Stimulated activated CD8-positive, alpha-beta memory T cell treated with anti-CD3 and anti-CD28 coated beads, Interleukin-7, amount 100 ng/mL, for 1 hour (primary cell): ENCODE data around the gene S1PR2.
"Not testable (repeated sequence)": the region's sequence is repeated elsewhere in the genome, so short reads cannot be mapped to it uniquely, and the experiment has no call there.

Experiments
- DNase-seq, 2 donors: peaks; one replicate each; pipeline ENCODE4 v3.0.0-alpha.2; 2020; ENCODE audit warnings: low read depth in 2 of 2

S1PR2 gene

DNA sequence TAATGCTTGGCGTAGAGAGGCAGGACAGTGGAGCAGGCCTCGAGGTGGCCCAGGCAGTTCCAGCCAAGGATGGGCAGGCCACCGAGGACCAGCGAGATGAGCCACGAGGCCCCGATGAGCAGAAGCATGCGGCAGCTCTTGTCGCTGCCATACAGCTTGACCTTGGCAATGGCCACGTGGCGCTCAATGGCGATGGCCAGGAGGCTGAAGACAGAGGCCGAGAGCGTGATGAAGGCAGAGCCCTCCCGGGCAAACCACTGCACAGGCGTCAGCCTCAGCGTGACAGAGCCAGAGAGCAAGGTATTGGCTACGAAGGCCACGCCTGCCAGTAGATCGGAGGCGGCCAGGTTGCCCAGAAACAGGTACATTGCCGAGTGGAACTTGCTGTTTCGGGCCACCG, 6.8 kb downstream of the S1PR2 start:
- DNase-seq, result no peak

DNA sequence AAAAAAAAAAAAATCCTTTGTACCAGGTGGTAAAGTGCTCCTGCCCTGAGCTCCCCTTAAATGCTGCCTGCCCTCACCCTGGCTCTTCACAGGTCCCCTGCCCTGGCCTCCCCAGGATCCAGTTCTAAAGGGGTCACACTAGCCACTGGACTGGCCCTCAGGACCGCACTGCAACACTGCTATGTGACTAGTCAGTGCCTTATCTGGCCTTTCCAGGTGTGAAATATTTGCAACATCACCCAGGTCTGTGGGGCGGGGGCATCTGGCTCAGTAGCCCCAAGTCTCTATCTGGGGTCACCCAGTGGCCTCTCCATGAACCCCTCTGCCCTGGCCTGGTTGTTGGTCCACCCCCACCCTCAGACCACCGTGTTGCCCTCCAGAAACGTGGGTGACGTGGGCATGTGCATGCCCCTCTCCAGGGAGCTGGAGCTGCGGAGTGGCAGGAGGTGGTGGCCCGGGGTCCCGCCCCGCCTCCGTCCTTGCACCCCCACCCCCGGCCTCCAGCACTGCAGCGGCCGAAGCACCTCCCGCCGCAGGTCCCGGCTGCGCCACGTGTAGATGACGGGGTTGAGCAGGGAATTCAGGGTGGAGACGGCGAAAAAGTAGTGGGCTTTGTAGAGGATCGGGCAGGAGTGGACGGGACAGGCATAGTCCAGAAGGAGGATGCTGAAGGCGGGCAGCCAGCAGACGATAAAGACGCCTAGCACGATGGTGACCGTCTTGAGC, 7.5 kb downstream of the S1PR2 start:
- DNase-seq, result no peak

DNA sequence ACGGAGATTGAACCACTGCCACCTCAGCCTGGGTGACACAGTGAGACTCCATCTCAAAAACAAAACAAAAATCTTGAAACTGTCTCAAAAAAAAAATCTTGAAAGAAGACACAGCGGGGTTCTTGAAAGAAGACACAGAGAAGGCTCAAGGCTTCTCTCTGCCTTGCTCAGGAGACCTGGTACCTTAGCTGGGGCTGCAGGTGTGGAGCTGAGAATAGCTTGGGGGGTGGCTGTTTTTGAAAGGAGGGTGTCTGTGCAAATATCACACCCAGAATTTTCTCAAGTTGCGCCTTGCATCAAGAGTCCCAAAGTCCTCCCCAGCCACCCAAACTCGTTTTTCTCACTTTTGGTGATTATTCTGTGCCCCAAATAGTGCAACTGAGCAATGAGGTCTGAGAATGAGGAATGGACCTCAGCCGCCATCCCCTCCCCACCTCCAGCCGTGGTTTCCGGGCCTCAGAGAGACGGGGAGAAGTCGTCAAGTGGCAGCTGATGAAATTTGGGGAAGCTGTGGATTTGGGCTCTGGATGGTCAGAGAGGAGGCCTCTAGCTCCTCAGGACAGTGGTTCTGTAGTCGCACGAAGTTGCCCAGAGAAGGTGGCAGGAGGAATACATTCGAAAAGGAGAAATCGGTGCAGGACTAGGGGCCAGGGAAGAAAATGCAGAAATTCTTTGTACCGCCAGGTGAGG, 8.8 kb downstream of the S1PR2 start:
- DNase-seq, result no peak

DNA sequence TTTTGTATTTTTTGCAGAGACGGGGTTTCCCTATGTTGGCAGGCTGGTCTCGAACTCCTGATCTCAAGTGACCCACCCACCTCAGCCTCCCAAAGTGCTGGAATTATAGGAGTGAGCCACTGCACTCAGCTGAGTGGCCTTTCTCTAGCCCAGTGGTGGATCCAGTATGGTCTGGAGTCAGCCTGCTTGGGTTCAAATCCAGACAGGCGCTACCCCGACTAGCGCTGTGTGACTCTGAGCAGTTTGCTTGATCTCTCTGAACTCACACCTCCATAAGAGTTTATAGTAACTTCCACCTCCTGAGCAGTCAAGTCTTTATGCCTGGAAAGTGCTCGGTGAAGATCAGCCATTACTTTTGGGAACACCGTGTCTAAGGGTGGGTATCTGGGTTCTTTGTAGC, 10.4 kb downstream of the S1PR2 start:
- DNase-seq, result no peak

DNA sequence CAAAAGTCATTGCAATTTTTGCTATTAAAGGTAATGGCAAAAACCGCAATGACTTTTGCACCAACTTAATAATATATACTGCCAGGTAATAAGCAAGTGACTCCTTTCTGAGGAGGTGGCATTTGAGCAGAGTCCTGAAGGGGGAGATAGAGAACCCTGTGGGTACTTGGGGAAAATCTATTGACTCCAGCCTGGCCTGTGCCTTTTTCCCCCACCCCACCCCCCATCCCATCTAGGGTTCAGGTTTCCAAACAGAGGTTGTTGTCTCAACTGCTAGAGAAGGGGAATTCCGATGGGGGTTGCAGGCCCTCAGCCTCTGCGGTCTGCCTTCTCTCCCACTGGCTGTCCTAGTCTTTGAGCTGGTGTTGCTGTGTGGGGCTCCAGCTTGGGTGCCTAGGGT, 11.5 kb downstream of the S1PR2 start:
- no peak for DNase-seq

DNA sequence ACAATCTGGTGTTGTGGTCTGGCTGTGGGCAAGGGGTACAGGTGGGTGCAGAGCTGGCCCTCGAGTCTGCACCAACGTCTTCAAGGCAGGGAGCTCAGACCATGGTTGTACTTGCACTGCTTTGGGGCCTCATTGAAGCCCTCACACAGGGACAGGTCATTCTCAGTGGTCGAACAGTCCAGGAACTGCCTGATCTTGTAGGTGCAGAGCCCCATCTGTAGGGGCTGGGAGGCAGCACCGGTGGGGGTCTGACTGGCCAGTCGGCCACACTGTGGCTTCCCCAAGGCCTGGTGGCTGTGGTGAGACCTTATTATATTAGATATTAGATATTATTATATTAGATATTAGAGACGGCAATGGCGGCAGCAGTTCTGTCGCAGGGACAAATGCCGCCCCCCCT, 14.0 kb downstream of the S1PR2 start:
- DNase-seq, result no peak

DNA sequence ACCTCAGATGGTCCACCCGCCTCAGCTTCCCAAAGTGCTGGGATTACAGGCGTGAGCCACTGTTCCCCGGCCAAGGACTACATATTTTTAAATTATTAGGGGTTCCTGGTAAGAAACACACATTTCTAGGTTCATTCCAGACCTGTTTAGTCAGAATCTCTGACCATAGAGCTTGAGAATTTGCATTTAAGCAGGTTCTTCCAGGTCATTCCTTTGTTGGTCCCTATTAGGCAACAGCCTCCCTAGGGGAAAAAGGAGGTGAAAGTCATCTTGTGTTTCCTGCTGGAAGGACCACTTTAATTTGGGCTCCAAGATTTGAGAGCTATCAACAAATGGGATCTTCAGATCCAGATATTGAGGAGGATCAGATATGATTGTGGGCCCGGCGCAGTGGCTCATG, 16.3 kb downstream of the S1PR2 start:
- no peak for DNase-seq

DNA sequence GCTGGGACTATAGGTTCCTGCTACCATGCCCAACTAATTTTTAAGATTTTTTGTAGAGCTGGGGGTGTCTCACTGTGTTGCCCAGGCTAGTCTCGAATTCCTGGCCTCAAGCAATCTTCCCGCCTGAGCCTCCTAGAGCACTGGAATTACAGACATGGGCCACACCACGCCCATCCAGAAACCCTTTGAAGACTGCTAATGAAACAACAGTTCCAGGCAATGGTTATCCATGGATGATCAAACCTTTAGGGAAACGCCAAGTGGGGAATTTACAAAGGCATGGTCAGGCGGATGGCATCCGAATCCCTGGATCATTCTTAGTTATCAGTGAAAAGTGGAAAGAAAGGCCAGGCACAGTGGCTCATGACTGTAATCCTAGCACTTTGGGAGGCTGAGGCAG, 19.4 kb downstream of the S1PR2 start:
- no peak for DNase-seq

DNA sequence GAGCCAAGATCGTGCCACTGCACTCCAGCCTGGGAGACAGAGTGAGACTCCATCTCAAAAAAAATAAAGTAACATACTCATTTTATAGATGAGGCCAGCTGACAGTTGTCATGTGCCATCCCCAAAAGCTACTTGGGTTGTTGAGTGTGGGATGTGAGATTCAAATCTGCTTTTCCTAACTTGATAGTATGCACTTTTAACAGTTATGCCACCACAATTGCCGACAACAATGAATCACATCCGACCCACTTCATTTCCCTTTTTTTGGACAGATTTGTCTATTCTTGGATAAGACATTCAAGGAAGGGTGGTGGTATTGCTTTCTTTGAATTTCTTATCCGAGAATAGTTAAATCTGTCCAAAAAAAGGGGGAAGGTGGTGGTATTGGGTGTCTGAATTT, 20.1 kb downstream of the S1PR2 start:
- no peak for DNase-seq

DNA sequence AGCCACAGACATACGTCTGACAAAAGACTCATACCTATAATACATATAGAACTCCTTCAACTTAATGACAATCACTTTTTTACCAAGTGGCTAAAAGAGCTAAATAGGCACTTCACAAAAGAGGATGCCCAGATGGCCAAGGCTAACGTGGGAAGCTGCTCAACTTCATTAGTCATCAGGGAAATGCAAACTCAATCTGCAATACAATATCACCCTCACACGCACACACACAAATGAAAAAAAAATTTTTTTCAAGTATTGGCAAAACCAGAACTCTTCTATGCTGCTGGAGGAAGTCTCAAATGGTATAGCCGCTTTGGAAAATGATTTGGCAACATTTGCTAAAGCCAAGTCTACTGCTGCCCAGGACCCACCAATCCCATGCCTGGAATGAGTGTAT, 21.8 kb downstream of the S1PR2 start:
- no peak for DNase-seq

DNA sequence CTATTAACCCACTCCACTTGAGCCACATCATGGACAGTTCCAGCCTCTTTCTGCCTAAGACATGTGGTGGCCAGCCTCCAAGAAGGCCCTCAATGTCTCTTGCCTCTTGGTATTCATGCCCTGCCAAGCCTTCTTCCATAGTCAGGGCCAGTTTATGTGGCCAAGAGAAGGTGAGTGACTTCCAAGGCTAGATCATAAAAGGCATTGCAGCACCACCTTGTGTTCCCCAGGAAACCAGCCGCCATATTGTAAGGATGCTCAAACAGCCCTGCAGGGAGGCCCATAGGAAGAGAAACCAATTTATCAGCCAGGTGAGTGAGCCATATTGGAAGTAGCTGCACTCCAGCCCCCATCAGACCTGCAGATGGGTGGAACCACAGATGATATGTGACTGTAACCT, 24.1 kb downstream of the S1PR2 start:
- no peak for DNase-seq

DNA sequence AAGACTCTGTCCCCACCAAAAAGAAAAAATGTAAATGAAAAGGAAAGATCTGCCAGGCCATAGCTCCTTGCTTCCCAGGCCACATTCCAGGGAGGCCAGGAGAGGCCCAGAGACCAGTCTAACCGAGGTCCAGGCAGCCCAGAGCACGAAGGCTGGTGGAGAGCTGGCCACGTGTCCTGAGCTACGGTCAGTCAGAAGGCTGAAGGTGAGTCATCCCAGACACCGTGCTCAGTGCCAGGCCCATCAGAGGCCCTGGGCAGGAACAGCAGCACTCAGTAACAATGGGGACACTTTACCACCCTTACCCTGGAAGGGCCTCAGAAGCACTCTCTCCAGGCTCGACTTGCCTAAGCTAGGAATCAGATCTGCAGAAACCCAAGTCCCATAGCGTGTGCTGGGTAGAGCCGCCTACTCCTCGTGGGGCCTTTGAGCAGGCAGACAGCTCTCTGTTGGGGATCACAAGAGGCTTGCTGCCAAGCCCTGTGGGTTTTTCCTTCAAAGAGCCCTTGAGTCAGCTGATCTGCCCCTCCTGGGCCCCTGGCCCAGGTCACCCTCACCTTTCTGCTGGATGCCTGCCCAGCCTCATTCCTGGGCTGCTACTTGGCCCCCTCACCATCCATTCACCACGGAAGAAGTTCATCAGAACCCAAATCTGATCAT, 24.8 kb downstream of the S1PR2 start:
- no peak for DNase-seq

DNA sequence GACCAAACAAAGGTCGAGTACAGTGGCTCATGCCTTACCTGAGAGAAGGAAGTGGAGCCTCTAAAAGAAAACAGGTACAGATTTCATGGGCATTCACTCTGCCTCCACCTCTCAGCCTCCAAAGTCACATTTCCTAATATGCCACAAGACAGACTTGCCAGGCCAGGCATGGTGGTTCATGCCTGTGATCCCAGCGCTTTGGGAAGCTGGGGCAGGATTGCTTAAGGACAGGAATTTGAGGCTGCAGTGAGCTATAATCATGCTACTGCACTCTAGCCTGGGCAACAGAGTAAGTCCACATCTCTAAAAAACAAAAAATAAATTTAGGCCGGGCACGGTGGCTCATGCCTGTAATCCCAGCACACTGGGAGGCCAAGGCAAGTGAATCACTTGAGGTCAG, 25.5 kb downstream of the S1PR2 start:
- no peak for DNase-seq

DNA sequence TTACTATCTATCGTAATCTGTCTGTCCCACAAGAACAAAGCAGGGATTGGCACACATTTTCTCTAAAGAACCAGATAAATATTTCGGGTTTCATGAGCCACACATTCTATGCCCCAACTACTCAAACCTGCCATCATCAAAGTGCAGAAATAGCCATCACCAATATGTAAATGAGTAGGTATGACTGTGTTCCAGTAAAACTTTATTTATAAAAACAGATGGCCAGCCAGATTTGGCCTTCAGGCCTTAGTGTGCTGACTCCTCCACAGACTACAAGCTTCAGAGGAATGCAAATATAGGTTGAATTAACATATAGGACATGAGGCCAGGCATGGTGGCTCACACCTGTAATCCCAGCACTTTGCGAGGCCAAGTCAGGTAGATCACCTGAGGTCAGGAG, 27.4 kb downstream of the S1PR2 start:
- DNase-seq, result no peak

DNA sequence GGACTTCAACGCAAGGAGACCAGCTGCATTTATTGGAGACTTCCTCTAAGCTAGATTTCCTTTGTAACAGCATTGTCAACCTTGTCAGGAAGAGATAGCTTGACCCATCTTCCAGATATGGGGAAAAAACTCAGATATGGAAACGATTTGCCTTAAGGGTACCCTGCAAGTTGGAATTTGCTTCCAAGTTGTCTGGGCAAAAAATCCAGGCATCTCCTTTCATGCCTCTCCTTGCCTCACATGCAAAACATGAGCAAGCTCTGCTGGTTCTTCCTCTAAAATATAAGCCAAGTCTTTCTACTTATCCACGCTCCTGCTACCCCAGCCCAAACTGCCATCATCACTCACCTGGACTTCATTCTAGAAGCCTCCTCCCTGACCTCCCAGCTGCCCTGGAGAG, 30.0 kb downstream of the S1PR2 start:
- no peak for DNase-seq

DNA sequence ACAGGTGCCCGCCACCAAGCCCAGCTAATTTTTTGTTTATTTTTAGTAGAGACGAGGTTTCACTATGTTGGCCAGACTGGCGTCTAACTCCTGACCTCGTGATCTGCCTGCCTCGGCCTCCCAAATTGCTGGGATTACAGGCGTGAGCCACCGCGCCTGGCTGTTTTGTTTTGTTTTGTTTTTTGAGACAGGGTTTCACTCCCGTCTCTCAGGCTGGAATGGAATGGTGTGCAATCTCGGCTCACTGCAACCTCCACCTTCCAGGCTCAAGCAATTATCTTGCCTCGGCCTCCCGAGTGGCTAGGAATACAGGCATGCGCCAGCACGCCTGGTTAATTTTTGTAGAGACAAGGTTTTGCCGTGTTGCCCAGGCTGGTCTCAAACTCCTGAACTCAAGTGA, 31.0 kb downstream of the S1PR2 start:
- not testable (repeated sequence) for DNase-seq

DNA sequence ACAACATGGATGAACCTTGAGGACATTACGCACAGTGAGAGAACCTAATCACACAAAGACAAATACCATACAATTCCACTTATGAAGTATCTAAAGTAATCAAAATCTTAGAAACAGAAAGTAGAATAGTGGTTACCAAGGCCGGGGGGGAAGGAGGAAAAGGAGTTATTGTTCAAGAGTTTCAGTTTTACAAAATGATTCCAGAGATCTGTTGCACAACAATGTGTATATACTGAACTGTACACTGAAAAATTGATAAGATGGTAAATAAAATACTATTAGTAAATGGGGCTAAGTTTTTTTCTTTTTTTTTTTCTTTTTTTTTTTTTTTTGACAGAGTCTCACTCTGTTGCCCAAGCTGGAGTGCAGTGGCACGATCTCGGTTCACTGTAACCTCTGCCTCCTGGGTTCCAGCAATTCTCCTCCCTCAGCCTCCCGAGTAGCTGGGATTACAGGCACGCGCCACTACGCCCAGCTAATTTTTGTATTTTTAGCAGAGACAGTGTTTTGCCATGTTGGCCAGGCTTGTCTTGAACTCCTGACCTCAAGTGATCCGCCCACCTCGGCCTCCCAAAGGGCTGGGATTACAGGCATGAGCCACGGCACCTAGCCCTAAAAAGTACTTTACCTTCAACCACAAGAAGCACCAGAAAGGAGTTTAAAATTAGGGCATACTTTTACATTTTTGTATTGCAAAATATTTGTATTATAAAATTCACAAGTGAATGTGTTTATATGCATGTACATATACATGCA, 32.1 kb downstream of the S1PR2 start:
- DNase-seq, result not testable (repeated sequence)

DNA sequence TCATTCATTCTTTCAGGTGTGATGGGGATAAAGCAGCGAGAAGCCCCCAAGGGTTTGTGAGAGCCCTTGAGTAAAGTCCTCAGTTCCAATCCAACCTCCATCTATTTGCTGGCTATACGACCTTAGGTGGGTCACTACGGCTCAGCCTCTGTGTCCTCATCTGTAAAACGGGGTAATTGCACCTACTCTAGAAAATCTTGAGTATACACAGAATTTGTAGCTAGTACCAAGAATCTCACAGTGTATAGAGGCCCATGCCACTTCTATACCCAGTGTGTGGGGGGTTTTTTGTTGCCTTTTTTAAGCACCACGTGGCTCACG, 36.0 kb downstream of the S1PR2 start:
- DNase-seq, result no peak

DNA sequence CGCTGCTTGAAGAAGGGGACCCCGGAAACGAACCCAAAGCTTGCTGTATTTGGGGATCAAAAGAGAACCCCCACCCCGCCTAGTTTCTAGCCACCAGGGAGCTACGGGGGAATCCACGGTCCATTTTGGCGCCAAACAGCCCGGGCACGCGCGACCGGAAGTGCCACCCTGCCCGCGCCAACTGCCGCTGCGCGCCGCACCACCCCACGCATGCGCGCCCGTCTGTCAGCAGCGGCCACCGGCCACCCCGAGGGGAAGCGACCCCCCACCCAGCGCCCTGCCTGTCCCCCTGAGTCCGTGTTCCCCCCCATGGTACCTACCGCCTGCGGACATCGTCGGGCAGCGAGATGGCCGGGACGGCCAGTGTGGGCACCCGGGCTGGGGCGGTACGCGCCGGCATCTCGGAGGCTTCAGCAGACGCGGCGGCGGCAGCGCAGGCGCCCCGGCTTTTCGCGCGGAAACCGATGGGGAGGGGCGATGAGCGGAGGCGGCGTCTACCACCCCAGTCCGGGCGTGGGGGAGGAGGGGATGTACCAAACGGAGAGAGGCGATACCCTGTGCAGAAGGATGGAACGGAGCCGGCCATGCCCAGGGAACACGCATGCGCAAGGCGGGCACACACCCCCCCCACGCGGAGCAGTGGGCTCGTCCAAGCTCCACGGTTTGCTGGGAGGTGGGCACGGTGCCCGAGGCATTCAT, 36.5 kb downstream of the S1PR2 start, which contains the start of gene DNMT1:
DNMT1 (minus strand) TSS at position 454 of the 699 bp plus-strand sequence; CDS start at position 400, 54 bp downstream.
- DNase-seq, result peak; percentile 84 to 94

DNA sequence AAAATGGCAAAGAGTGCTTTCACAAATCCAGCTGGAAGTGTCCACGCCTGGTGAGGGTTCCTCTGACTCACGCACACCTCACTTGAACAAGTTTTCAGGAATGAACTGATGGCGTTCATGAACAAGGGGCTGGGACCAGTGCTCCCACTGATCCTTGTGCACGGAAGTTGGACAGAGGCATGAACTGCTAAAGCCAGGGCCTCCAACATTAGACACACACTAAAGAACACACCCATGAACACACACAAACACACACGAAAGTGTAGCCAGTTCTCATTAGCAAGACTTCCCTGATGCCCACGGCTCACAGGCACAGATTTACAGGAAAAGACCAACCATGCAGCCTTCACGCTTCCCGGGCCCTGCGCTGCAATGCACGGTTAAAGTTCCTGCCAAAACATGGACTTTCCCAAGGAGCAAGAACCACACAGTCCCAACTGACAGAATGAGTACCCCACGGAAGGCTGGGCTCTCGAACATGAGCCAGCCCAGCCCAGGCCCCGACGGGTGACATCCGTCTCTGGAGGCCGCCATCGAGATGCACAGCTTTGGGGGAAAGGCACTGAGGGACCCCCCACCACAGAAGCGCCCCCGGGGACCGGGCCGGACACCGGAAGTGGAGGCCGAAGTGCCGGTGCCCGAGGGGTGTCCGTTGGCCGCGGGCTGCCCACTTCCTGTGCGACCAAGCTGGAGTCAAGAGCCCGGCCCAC, 37.2 kb downstream of the S1PR2 start:
- DNase-seq, result peak in 1 of 2 donors; percentile 2

DNA sequence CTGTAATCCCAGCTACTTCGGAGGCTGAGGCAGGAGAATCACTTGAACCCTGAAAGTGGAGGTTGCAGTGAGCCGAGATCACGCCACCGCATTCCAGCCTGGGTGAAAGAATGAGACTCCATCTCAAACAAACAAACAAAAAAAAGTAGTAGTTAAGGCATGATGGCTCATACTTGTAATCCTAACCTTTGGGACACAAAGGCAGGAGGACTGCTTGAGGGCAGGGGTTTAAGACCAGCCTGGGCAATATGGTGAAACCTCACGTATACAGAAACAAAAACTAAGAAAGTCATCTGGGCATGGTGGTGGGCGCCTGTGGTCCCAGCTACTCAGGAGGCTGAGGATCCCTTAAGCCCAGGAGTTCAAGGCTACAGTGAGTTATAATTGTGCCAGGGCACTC, 38.2 kb downstream of the S1PR2 start:
- DNase-seq, result no peak
